HL-60/S4 treated with phorbol 12-myristate 13-acetate at 8.2 ng/mL for 4 days and 3 days (cell line): Measurements from ENCODE around the gene RMND5A.
"Not testable (repeated sequence)": the region's sequence is repeated elsewhere in the genome, so short reads cannot be mapped to it uniquely, and the experiment has no call there.

Experiments
- in situ Hi-C: fragments of 300-500 bp; cut with MboI; formaldehyde crosslinking; loops from 2 replicates; pipeline ENCODE4 v1.15.0; 2022; ENCODE audit warnings: low sequenced_read_pairs

RMND5A gene

GRCh38 chr2:86708126-86708525 is 12.0 kb upstream of the RMND5A start:
- in situ Hi-C loops, result not testable (repeated sequence)

- in situ Hi-C loops, result not testable (repeated sequence)
Measured at GRCh38 chr2:86714579-86715173, 5.4 kb upstream of the RMND5A start.

GRCh38 chr2:86719263-86719636 is 841 bp upstream of the RMND5A start:
- in situ Hi-C loops, result not testable (repeated sequence)

GRCh38 chr2:86720540-86721320 is 639 bp downstream of the RMND5A start:
- in situ Hi-C loops, result not testable (repeated sequence)

- in situ Hi-C loops, result not testable (repeated sequence)
Measured at GRCh38 chr2:86725706-86726105, 5.6 kb downstream of the RMND5A start.

- in situ Hi-C loops, result not testable (repeated sequence)
Measured at GRCh38 chr2:86732040-86732525, 12.0 kb downstream of the RMND5A start.

GRCh38 chr2:86732837-86733236 is 12.7 kb downstream of the RMND5A start:
- in situ Hi-C loops, result not testable (repeated sequence)

- in situ Hi-C loops, result not testable (repeated sequence)
Measured at GRCh38 chr2:86733528-86733927, 13.4 kb downstream of the RMND5A start.

GRCh38 chr2:86734896-86735295 is 14.8 kb downstream of the RMND5A start:
- in situ Hi-C loops, result not testable (repeated sequence)

- in situ Hi-C loops, result not testable (repeated sequence)
Measured at GRCh38 chr2:86739485-86739884, 19.4 kb downstream of the RMND5A start.

GRCh38 chr2:86739889-86740288 is 19.8 kb downstream of the RMND5A start:
- in situ Hi-C loops, result not testable (repeated sequence)

- in situ Hi-C loops, result not testable (repeated sequence)
Measured at GRCh38 chr2:86741889-86742498, 21.9 kb downstream of the RMND5A start.

GRCh38 chr2:86744152-86744551 is 24.1 kb downstream of the RMND5A start:
- in situ Hi-C loops, result no loop called here

- in situ Hi-C loops, result no loop called here
Measured at GRCh38 chr2:86746939-86747338, 26.8 kb downstream of the RMND5A start.

- in situ Hi-C loops, result no loop called here
Measured at GRCh38 chr2:86747711-86748639, 27.9 kb downstream of the RMND5A start.

GRCh38 chr2:86750240-86750839 is 30.2 kb downstream of the RMND5A start:
- in situ Hi-C loops, result no loop called here

- in situ Hi-C loops, result no loop called here
Measured at GRCh38 chr2:86751778-86752177, 31.7 kb downstream of the RMND5A start.

GRCh38 chr2:86752934-86753333 is 32.8 kb downstream of the RMND5A start:
- in situ Hi-C loops, result no loop called here

- in situ Hi-C loops, result no loop called here
Measured at GRCh38 chr2:86753606-86754005, 33.5 kb downstream of the RMND5A start.

GRCh38 chr2:86758405-86758804 is 38.3 kb downstream of the RMND5A start:
- in situ Hi-C loops, result no loop called here
